Mucosa of descending colon (tissue), 3 donors: ENCODE measurements around the gene MICALL2. TPM values are rescaled to one million over a fixed set of nuclear protein-coding genes. Genes with fewer than 3 reads are reported as not detected.

ENCODE experiments used
- ATAC-seq: fragments of 200-7000 bp; cut with Tn5 transposase; one replicate; pipeline ENCODE4 v1.9.1; 2020; ENCODE audit warnings: mild to moderate bottlenecking, moderate library complexity
- DNase-seq, 3 donors: peaks; one replicate each; pipeline ENCODE4 v3.0.0-alpha.2; 2020
- H3K36me3 ChIP-seq: fragments of 200-600 bp; one replicate; pipeline ENCODE4 v1.8.0; 2021; ENCODE audit warnings: low read depth, mild to moderate bottlenecking
- H3K4me1 ChIP-seq: fragments of 200-600 bp; one replicate; pipeline ENCODE4 v1.8.0; 2021; ENCODE audit warnings: low read depth, mild to moderate bottlenecking
- H3K4me3 ChIP-seq: fragments of 200-600 bp; one replicate; pipeline ENCODE4 v1.8.0; 2021; ENCODE audit warnings: mild to moderate bottlenecking
- H3K9me3 ChIP-seq: fragments of 200-600 bp; one replicate; pipeline ENCODE4 v1.8.0; 2021; ENCODE audit warnings: mild to moderate bottlenecking
- CTCF ChIP-seq: fragments of 200-600 bp; IDR thresholded peaks from one replicate; pipeline ENCODE4 v1.8.0; 2022; ENCODE audit warnings: antibody characterized with exemption, mild to moderate bottlenecking
- intact Hi-C, 2 donors: fragments of 100-400 bp; cut with DNase I in 1 of 2; cut with micrococcal nuclease in 1 of 2; formaldehyde crosslinking; loops; one replicate each; pipeline versions ENCODE4 v1.11.0 to v1.11.1; 2022; cut with DNase I, micrococcal nuclease
- total RNA-seq, 3 donors: library from RNA; stranded (reverse); fragmentation: NEBNext Ultra II Directional in 2 of 3; extraction: Animal tissue kit (Norgen Biotek cat#: 25700) in 2 of 3; gene quantifications; one replicate each; pipeline versions ENCODE4 v1.2.1 to v1.2.4, GENCODE V29; 2021 to 2023
- donor health status: DM: no; HTN: no; CAD: no; lungs with moderate emphysema.
- donor health status: DM: no; HTN: no; CAD: no.
- donor health status: DM: no; HTN: yes; CAD: no.

MICALL2 gene
- total RNA-seq, 3 donors from 2014 or later, result 59.9 to 96.2 (median 94.5) TPM

- TF ChIP-seq CTCF, result no peak
- Histone ChIP-seq H3K36me3 (no peaks in the 10 kb centered on the region), H3K4me1 (no peaks in the 10 kb centered on the region), H3K9me3 (no peaks in the 10 kb centered on the region), H3K4me3 (no peak overlapping the region)
- ATAC-seq (no peak), DNase-seq (no peak)
- intact Hi-C loops, result no loop called here
These were observed 37.3 kb downstream of the MICALL2 start for GRCh38 chr7:1421946-1422345.

GRCh38 chr7:1421020-1421790, 38.1 kb downstream of the MICALL2 start:
- Histone ChIP-seq H3K4me1 (no peaks in the 10 kb centered on the region), H3K4me3 (no peak overlapping the region), H3K36me3 (no peaks in the 10 kb centered on the region), H3K9me3 (no peaks in the 10 kb centered on the region)
- no peak for TF ChIP-seq CTCF
- peak in 1 of 3 donors; percentile 42 for DNase-seq
- ATAC-seq, result no peak
- intact Hi-C loops, result no loop called here

DNA sequence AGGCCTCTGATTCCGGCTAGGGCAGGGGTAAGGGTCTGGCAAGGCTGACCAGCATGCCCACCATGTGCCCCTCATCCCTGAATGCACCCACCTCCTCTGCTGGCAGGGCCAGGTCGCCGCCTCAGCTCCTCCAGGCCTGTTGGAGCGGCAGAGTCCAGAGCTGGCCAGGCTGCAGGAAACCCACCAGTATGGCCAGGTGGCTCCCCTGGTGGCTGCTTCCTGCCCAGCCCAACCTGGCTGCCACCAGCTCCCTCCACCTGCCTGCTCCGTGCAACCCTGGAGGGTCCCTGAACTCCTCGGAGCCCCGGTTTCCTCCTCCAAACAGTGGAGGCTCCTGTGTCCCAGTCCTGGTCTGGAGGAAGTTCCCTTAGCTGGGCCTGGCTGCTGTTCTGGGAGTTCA, 39.6 kb downstream of the MICALL2 start:
- no peaks in the 10 kb centered on the region for H3K4me1 ChIP-seq
- H3K9me3 ChIP-seq, result no peaks in the 10 kb centered on the region
- H3K36me3 ChIP-seq, result no peaks in the 10 kb centered on the region
- DNase-seq, result no peak
- ATAC-seq, result no peak
- intact Hi-C loops, result no loop called here
- no peak for TF ChIP-seq CTCF
- H3K4me3 ChIP-seq, result no peak overlapping the region

- Histone ChIP-seq H3K36me3 (no peaks in the 10 kb centered on the region), H3K4me1 (no peaks in the 10 kb centered on the region), H3K9me3 (no peaks in the 10 kb centered on the region), H3K4me3 (no peak overlapping the region)
- no peak for TF ChIP-seq CTCF
- intact Hi-C loops, result no loop called here
- ATAC-seq (no peak), DNase-seq (no peak)
These were observed 40.0 kb downstream of the MICALL2 start for GRCh38 chr7:1419310-1419634.

- no peaks in the 10 kb centered on the region for H3K4me1 ChIP-seq
- no peak for DNase-seq
- no peak overlapping the region for H3K4me3 ChIP-seq
- intact Hi-C loops, result no loop called here
- no peak for TF ChIP-seq CTCF
- H3K9me3 ChIP-seq, result no peaks in the 10 kb centered on the region
- H3K36me3 ChIP-seq, result no peaks in the 10 kb centered on the region
- ATAC-seq, result peak; percentile 38
These were observed 40.6 kb downstream of the MICALL2 start for GRCh38 chr7:1418505-1419309.
